HG03095 (cell line): ENCODE measurements around the gene TBC1D1.

Experiments
- ATAC-seq: cut with Tn5 transposase; IDR thresholded peaks from one replicate; pipeline ENCODE4 v1.9.1; 2021; ENCODE audit warnings: moderate library complexity; ENCODE audit not compliant: unreplicated experiment

Gene TBC1D1, protein sequence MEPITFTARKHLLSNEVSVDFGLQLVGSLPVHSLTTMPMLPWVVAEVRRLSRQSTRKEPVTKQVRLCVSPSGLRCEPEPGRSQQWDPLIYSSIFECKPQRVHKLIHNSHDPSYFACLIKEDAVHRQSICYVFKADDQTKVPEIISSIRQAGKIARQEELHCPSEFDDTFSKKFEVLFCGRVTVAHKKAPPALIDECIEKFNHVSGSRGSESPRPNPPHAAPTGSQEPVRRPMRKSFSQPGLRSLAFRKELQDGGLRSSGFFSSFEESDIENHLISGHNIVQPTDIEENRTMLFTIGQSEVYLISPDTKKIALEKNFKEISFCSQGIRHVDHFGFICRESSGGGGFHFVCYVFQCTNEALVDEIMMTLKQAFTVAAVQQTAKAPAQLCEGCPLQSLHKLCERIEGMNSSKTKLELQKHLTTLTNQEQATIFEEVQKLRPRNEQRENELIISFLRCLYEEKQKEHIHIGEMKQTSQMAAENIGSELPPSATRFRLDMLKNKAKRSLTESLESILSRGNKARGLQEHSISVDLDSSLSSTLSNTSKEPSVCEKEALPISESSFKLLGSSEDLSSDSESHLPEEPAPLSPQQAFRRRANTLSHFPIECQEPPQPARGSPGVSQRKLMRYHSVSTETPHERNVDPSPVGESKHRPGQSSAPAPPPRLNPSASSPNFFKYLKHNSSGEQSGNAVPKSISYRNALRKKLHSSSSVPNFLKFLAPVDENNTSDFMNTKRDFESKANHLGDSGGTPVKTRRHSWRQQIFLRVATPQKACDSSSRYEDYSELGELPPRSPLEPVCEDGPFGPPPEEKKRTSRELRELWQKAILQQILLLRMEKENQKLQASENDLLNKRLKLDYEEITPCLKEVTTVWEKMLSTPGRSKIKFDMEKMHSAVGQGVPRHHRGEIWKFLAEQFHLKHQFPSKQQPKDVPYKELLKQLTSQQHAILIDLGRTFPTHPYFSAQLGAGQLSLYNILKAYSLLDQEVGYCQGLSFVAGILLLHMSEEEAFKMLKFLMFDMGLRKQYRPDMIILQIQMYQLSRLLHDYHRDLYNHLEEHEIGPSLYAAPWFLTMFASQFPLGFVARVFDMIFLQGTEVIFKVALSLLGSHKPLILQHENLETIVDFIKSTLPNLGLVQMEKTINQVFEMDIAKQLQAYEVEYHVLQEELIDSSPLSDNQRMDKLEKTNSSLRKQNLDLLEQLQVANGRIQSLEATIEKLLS (N-terminal part only)

DNA sequence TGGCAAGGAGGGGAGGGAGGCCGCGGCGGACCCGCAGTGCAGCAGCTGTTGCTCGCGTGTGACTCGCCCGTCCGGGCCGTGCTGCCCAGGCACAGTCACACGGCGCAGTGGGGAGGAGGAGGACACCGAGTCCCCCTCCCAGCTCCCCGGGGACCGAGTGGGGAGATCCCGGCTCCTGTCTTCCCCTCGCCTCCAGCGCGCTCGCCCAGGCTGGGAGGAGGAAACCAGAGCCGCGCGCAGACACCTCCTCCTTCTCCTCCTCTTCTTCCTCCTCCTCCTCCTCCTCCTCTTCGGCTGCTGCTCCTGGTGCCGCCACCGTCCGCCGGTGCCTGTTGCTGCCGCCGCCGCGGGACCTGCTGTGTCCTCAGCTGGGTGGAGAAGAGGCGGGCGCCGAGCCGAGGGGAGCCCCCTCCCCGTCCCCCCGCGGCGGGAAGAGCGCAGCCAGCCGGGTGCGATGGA, at the start of gene TBC1D1:
Gene TBC1D1, plus strand, starts transcription at position 284 of the 459 bp plus-strand sequence. CDS start 11,012 bp downstream, outside the sequence.
- ATAC-seq: peak; percentile 28

DNA sequence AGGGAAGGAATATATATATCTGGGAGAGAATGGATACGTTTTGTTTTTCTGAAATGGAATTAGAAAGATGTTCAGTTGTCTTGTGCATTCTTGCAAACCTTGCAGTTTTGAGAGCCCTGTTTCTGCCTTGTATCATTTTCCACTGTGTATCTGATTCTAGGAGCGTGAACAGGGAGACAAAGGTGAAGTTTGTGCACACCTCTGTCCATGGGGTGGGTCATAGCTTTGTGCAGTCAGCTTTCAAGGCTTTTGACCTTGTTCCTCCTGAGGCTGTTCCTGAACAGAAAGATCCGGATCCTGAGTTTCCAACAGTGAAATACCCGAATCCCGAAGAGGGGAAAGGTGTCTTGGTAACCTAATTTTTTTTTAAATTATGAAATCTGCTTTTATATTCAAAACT, 46.7 kb upstream of the TBC1D1 start:
- no peak for ATAC-seq

DNA sequence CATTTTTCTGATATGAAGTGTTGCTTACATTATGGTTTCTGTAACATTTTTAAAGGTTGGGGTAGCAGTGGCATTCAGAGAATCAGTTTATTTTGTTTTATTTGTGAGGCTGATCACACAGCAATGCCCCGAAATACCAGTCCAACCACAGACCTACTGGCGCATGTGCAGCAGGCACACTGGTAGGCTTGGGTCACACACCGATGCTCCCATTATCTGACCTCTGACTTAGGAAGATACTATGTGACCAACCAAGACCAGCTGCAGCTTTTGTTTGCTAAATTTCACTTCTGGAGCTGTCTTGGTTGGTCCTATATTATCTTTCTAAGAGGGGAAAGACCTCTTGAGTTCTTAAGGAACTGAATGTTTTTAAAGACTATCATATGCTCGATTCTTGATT, 45.7 kb upstream of the TBC1D1 start:
- ATAC-seq: no peak

DNA sequence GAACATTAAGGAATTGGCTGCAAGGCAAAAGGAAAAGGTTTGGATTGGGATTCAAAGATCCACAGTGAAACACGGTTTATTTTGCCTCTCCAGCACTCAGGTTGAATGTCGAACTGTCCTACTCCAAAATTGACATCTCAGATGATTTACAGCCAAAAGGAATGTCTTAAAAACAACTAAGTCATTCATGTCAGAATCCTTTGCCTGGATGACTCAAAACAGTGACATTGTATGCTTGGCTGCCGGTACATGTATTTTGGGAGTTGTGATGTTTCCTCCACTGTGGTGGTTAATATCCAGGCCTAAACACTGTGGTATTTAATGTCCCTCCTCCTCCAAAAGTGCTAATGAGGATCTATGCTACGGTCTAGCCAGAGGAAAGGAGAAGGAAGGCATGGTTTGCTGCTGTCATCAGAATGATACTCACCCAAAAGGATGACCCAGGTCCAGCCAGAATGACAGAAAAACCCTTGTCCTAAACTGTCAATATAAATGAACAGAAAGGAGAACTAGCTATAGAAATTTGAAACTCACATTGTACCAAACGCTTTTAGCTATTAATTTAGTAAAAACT, 43.5 kb upstream of the TBC1D1 start:
- no peak for ATAC-seq

DNA sequence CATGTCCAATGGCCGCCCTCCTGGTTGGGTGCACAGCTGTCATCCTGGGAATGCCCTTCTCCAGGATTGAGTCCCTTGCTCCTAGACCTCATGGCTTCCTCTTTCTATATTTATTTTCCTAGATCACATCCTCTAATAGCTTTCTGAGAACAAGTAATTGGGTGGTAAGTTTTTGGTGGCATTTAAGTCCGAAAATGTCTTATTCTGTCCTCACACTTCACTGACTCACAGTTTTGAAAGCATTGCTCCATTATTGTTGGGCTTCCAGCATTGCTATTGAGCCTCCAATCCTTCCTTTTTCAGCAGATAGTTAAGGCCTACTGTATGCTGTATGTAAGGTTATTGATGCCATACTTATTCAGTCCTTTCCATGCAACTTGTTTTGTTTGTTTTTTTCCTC, 38.5 kb upstream of the TBC1D1 start:
- ATAC-seq: no peak

DNA sequence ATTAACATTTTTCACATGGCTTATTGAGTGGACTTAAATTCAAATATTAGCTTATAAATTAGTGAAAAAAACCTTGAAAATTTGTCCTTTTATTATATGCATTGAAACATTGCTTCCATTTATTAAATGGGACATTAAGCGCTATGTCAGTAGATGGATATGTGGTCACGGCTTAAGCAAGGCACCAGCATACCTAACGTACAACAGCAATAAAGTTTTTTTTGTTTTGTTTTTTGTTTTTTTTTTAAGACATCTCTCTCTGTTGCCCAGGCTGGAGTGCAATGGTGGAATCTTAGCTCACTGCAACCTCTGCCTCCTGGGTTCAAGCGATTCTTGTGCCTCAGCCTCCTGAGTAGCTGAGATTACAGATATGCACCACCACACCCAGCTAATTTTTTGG, 32.8 kb upstream of the TBC1D1 start:
- no peak for ATAC-seq

DNA sequence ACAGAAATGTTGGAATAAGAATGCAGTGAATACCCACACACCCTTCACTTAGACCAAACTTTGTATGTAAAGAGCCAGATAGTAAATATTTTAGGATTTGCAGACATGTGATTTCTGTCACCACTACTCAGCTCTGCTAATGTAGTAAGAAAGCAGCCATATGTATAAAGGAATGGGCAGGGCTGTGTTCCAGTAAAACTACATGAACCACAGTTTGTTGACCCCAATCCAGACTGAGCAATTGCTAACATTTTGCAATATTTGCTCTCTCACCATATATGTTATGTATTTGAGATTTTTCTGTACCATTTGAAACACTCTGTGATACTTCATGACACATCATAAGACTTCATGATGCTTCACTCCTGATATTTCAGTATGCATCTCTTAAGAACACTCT, 32.0 kb upstream of the TBC1D1 start:
- ATAC-seq: no peak

DNA sequence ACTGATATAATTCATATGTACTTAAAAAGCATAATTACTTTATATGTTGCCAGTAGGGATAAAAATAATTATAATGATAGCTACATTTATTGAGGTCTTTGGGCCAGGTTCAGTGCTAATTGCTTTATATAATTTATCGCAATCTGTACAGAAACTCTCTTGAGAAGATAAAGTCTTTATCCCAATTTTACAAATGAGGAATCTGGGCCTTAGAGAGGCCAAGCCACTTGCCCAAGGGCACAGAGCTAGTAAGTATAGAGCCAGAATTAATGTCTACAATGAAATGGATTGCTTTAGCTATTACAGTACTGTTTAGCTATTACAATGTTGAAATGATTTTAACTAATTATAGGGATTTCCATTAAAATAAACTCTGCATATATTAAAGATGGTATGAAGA, 30.6 kb upstream of the TBC1D1 start:
- ATAC-seq: no peak

DNA sequence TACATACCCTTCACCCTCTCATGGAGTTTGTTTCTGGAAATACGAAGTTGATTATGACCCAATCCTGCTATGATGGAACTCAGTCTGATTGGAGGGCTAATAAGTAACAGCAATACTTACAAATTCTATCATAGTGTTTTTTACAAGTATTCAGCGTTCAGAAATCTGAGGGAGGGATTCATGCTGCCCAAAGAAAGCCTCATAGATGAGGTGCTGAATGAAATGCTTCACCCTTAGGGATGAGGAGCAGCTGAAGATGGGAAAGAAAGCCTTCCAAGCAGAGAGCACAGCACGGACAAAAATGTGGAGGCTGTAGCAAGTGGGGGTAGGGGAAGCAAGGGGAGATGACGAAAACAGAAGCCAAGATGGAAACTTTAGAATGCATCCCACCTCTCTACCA, 27.9 kb upstream of the TBC1D1 start:
- no peak for ATAC-seq

DNA sequence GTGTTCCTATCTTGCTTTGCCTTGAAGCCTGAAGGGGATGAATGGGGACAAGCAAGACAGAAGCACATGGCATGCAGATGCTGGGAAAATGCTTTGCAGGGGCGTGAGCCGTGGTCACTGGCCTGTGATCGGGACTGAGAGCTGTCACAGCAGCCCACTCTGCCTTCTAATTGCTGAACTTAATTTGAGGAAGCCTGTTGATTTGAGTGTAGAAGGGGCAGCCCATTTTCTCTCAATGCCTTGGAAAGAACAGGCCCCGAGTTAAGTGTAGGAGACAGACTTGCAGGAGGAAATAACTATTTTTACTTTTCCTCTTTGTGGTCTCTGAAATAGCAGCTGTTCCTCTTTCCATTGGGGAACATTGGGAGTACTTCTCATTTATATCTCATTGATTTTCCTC, 26.1 kb upstream of the TBC1D1 start:
- no peak for ATAC-seq

DNA sequence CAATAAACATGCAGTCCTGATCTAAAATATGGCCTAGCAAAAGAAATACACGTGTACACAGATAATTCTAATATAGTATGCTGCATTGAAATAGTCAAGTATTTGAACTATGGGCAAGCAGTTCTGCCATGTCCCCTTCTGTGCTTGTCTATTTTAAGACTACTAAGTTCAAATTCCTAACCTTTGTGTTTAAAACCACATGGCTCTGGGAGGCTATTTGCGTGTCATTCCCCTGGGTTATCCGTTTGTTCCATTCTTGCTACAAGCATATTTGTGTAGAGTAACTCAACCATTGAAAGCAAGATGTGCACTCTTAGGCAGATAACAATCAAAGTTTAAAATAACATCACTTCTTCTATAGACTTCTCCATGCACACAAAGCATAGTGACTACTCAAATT, 25.4 kb upstream of the TBC1D1 start:
- ATAC-seq: no peak

DNA sequence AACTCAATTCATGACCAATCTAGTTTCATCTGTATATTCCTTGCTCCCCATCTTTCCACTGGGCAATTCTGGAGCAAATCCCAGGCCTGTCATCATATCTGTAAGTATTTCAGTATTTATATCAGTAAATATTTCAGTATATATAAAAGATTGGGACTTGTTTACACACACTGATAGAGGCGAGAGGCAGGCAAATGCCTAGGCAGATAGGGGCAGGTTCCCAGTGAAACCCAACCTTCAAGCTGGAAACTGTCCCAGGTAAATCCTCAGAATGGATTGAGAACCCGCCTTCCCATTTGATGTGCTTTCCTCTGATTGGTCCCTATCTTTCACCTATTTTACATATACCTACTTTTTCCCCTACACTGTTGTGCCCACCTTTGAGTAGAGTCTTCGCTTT, 23.8 kb upstream of the TBC1D1 start:
- no peak for ATAC-seq

DNA sequence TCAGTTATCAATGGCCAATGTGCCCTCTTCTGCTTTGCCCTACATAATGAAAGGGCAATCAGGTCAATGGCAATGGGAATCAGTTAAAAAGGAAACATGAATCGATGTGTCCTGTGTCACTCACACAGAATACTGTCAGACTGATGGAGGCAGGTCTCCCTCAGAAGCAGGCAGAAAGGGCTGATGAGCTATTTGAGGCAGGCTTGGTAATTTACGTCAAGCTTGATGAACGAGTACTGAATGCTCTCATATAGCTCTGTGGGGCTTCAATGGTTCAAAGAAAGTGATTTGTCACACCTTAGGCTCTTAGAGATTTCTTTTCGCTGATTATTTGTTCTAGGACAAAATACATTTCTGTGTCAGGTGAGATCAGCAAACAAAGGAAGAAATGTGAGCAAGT, 22.6 kb upstream of the TBC1D1 start:
- ATAC-seq: no peak

DNA sequence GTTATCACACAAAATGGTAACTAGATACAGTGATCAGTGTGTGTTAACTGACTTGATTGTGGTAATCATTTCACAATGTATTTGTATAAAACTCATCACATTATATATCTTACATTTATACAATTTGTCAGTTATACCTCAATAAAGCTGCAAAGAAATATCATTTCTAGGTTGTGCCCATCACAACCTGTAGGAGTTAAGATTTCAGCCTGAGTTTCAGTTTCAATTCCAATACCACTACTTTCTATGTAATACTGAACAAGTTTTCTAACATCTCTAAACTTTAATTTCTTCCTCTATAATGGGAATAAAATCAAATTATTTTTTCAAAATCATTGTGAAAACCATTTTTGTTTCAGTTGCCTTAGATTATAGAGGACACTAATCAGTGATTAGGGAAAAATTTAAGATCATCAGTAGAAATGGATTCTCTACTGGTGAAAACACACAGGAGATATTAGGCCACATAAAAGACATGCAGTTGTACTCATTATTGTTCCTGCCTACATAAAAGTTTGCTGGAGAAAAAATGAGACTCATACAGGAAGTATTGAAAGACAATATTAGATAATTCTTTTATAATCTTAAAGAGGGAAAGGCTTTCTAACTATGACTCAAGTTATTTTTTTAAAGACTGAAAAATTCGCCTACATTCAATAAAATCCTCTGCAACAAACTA, 18.4 kb upstream of the TBC1D1 start:
- no peak for ATAC-seq

DNA sequence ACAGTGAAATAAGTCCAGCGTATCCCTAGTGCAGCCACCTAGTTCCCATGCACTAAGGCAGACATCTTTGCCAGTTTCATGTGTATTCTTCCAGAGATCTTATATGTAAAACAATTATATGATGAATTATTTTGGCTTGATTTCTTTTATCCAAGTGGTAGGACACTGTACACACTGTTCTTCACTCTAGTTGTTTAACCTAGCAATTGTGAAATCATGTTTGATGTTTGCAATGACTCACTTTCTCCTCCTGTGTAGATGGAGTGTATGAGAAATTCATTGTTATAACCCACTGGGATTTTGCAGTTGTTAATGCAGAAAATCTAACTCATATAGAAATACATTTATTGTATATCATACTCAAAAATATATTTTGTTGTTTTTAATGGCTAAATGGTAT, 17.5 kb upstream of the TBC1D1 start:
- no peak for ATAC-seq

DNA sequence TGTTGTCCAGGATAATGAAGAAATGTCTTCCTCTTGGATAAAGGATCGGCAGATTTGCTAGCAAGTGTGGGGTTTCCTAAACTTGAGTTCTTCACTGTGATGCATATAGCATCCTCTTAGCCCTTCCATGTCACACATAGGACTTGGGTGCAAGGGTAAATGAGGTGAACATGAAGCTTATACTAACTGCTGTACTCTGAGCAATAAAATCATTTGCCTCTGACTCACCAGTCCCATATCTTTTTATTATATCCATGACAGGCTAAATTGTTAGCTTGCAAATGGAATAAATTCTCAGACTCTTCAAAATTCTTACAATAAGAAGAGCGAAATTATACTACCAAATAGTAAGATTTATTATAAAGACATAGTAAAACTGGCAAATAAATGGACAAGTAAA, 14.7 kb upstream of the TBC1D1 start:
- ATAC-seq: no peak

DNA sequence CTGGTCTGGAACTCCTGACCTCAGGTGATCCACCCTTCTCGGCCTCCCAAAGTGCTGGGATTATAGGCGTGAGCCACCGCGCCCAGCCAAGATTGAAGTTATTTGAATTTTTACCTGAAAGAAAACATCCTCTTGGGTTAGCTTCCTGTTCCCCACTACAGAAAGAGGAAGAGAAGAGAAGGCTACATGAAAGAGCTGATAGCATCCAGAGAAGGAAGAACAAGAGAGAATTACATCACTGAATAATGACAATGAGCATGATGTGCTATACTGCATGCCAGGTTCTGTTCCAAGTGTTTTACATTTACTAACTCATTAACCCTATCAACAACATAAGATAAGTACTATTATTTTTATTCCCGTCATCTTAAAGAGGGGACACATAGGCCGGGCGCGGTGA, 11.5 kb upstream of the TBC1D1 start:
- no peak for ATAC-seq

DNA sequence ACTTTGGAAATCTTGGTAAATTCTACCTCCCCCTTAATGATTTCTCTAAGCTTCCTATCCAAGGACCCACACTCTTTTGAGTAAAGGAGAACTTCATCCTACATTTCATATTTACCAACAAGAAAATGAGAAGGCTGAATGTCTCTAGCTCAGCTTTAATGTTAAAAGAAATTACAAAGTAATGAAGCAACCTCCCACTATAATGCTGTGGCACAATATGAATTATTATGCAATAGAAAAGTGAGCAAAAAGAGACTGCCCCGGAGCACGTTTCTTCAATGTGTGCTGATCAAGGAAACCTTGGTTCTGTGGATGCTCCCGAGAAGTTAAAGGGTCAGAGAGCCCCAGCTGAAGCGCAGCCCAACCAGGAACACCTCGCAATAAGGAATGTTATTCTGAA, 9.1 kb upstream of the TBC1D1 start:
- no peak for ATAC-seq

DNA sequence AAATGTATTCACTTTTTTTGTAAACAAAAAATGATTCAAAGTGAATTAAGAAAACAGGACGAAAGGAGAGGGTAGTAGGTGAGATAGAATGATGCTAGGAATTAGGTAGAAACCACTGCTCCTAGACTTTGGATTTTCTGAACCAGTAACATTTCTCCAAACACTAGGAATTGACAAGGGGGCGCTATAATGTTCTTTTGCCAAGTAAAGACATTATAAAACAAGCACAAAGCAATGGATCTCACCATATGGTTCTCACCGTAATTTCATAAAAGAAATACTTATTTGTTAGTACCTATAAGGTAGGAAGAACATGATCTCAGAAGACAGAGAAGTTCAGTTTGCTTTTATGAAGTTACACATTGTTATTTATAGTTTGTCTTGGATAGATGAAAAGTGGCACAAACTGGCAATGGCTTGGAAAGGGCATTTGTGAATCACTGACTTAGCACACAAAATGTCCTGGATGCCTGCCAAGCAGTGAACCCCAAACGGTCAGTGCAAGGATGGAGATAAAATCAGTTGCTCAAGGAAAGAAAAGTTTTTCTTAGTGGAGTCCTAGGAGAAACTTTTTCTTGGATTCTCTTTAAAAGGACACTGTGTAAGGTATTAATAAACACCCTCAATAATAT, 8.1 kb upstream of the TBC1D1 start:
- ATAC-seq: no peak
